ENCODE measurements around the gene TLE7.

DNA sequence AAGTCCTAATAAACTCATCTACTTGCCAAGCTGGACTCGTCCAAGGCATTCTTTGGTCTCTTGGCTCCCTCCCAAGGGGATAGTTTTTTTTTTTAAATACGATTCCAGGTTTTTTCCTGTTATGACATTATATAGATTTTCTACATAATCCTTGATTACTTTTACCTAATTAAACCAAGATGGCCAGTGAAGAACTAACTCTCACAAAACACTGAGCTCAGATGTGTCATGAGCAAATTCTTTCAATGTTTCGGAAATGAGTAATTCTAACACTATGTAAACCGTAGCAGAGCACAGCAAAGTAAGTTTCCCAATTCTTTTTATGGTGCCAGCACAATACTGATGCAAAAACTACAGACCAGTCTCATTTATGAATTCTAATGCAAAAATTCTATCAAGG is 18.4 kb upstream of the TLE7 start:
- TF ChIP-seq EZH2 (IDR thresholded peaks at IDR 0.05; ENCODE audit: low read depth, low read length, severe bottlenecking) = no peak
- TF ChIP-seq, protein P1, sequence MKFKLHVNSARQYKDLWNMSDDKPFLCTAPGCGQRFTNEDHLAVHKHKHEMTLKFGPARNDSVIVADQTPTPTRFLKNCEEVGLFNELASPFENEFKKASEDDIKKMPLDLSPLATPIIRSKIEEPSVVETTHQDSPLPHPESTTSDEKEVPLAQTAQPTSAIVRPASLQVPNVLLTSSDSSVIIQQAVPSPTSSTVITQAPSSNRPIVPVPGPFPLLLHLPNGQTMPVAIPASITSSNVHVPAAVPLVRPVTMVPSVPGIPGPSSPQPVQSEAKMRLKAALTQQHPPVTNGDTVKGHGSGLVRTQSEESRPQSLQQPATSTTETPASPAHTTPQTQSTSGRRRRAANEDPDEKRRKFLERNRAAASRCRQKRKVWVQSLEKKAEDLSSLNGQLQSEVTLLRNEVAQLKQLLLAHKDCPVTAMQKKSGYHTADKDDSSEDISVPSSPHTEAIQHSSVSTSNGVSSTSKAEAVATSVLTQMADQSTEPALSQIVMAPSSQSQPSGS (IDR thresholded peaks at IDR 0.05; ENCODE audit: low read length) = no peak
- TF ChIP-seq, protein P2, sequence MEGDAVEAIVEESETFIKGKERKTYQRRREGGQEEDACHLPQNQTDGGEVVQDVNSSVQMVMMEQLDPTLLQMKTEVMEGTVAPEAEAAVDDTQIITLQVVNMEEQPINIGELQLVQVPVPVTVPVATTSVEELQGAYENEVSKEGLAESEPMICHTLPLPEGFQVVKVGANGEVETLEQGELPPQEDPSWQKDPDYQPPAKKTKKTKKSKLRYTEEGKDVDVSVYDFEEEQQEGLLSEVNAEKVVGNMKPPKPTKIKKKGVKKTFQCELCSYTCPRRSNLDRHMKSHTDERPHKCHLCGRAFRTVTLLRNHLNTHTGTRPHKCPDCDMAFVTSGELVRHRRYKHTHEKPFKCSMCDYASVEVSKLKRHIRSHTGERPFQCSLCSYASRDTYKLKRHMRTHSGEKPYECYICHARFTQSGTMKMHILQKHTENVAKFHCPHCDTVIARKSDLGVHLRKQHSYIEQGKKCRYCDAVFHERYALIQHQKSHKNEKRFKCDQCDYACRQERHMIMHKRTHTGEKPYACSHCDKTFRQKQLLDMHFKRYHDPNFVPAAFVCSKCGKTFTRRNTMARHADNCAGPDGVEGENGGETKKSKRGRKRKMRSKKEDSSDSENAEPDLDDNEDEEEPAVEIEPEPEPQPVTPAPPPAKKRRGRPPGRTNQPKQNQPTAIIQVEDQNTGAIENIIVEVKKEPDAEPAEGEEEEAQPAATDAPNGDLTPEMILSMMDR (IDR thresholded peaks at IDR 0.05; ENCODE audit: control extremely low read depth in 1 of 3, insufficient read depth in 1 of 3, low read depth in 1 of 3, low read length in 3 of 3) = no peak
- no peak for TF ChIP-seq EP300 (IDR thresholded peaks at IDR 0.05; ENCODE audit: borderline replicate concordance in 1 of 2, low read depth in 2 of 2, low read length in 2 of 2)
- TF ChIP-seq TEAD4 (IDR thresholded peaks at IDR 0.05; ENCODE audit: low read depth, low read length) = no peak
- TF ChIP-seq SP1 (IDR thresholded peaks at IDR 0.05; ENCODE audit: low read depth, low read length) = no peak
- no peak for TF ChIP-seq POLR2A (IDR thresholded peaks at IDR 0.05; ENCODE audit: control extremely low read depth in 1 of 2, low read depth in 2 of 2, low read length in 2 of 2)
- TF ChIP-seq POLR2AphosphoS5 (IDR thresholded peaks at IDR 0.05; ENCODE audit: low read depth, low read length) = no peak
- TF ChIP-seq YY1 (IDR thresholded peaks at IDR 0.05; ENCODE audit: low read depth, low read length) = no peak
